Non-pigmented ciliary epithelial cell (primary cell): Measurements from ENCODE around the gene NIPSNAP2.
"Not testable (repeated sequence)": the region's sequence is repeated elsewhere in the genome, so short reads cannot be mapped to it uniquely, and the experiment has no call there.

Experiments used
- DNase-seq: peaks from one replicate; pipeline ENCODE4 v3.0.0-alpha.2; 2010; ENCODE audit warnings: low read depth

NIPSNAP2 gene

GRCh38 chr7:56047446-56048116 is 83.2 kb downstream of the NIPSNAP2 start:
- not testable (repeated sequence) for DNase-seq

GRCh38 chr7:56048245-56048644 is 83.9 kb downstream of the NIPSNAP2 start:
- DNase-seq: no peak

GRCh38 chr7:56048763-56049162 is 84.4 kb downstream of the NIPSNAP2 start:
- DNase-seq: not testable (repeated sequence)
